Measurements from ENCODE around the gene DSP.

DSP gene

GRCh38 chr6:7534192-7534591 is 7.3 kb upstream of the DSP start:
- H3K27me3 ChIP-seq (ENCODE audit: insufficient read depth, poor library complexity, severe bottlenecking) = peaks cover 21% of the 10 kb centered on the region
- H3K27ac ChIP-seq (replicated peaks) = no peak overlapping the region
- no peak for TF ChIP-seq CTCF (IDR thresholded peaks at IDR 0.05; ENCODE audit: insufficient read depth, low read length)
- TF ChIP-seq SPI1 (IDR thresholded peaks at IDR 0.05; ENCODE audit: borderline replicate concordance, low read depth) = no peak
- no peak for TF ChIP-seq POLR2AphosphoS5 (IDR thresholded peaks at IDR 0.05; ENCODE audit: low read depth)
- no peak for TF ChIP-seq REST (IDR thresholded peaks at IDR 0.05; ENCODE audit: insufficient replicate concordance, low read depth)
- no peak for TF ChIP-seq GABPA (IDR thresholded peaks at IDR 0.05; ENCODE audit: low read depth)
- no peak for DNase-seq (ENCODE audit: low read depth in 1 of 2, low spot score in 1 of 2)
- no peak overlapping the region for H3K4me3 ChIP-seq (replicated peaks; ENCODE audit: insufficient read depth, low read length)

- Histone ChIP-seq H3K27ac (replicated peaks) (no peak overlapping the region), H3K27me3 (ENCODE audit: insufficient read depth, poor library complexity, severe bottlenecking) (peaks cover 34% of the 10 kb centered on the region), H3K4me3 (replicated peaks; ENCODE audit: insufficient read depth, low read length) (no peak overlapping the region)
- TF ChIP-seq REST (IDR thresholded peaks at IDR 0.05; ENCODE audit: insufficient replicate concordance, low read depth) (no peak), SPI1 (IDR thresholded peaks at IDR 0.05; ENCODE audit: borderline replicate concordance, low read depth) (no peak), GABPA (IDR thresholded peaks at IDR 0.05; ENCODE audit: low read depth) (no peak), CTCF (IDR thresholded peaks at IDR 0.05; ENCODE audit: insufficient read depth, low read length) (no peak), POLR2AphosphoS5 (IDR thresholded peaks at IDR 0.05; ENCODE audit: low read depth) (no peak)
- no peak for DNase-seq (ENCODE audit: low read depth in 1 of 2, low spot score in 1 of 2)
Observed at GRCh38 chr6:7535498-7535897, 6.0 kb upstream of the DSP start.

- DNase-seq (ENCODE audit: low read depth in 1 of 2, low spot score in 1 of 2) = no peak
- no peak for TF ChIP-seq GABPA (IDR thresholded peaks at IDR 0.05; ENCODE audit: low read depth)
- H3K4me3 ChIP-seq (replicated peaks; ENCODE audit: insufficient read depth, low read length) = no peak overlapping the region
- H3K27ac ChIP-seq (replicated peaks) = no peak overlapping the region
- H3K27me3 ChIP-seq (ENCODE audit: insufficient read depth, poor library complexity, severe bottlenecking) = peaks cover 53% of the 10 kb centered on the region
Observed at GRCh38 chr6:7537565-7538174, 3.8 kb upstream of the DSP start.

- TF ChIP-seq POLR2AphosphoS5 (IDR thresholded peaks at IDR 0.05; ENCODE audit: low read depth) = no peak
- no peak for TF ChIP-seq SPI1 (IDR thresholded peaks at IDR 0.05; ENCODE audit: borderline replicate concordance, low read depth)
- TF ChIP-seq GABPA (IDR thresholded peaks at IDR 0.05; ENCODE audit: low read depth) = no peak
- TF ChIP-seq CTCF (IDR thresholded peaks at IDR 0.05; ENCODE audit: insufficient read depth, low read length) = no peak
- no peak for TF ChIP-seq REST (IDR thresholded peaks at IDR 0.05; ENCODE audit: insufficient replicate concordance, low read depth)
- no peak overlapping the region for H3K4me3 ChIP-seq (replicated peaks; ENCODE audit: insufficient read depth, low read length)
- peaks cover 59% of the 10 kb centered on the region for H3K27me3 ChIP-seq (ENCODE audit: insufficient read depth, poor library complexity, severe bottlenecking)
- no peak overlapping the region for H3K27ac ChIP-seq (replicated peaks)
- no peak for DNase-seq (ENCODE audit: low read depth in 1 of 2, low spot score in 1 of 2)
Observed at GRCh38 chr6:7538484-7538883, 3.0 kb upstream of the DSP start.
